HL-60/S4 treated with retinoic acid at 250 ng/mL for 4 days and 3 days (cell line): ENCODE results near the gene CDH18.

Experiments
- in situ Hi-C: fragments of 300-500 bp; cut with MboI; formaldehyde crosslinking; loops from 2 replicates; pipeline ENCODE4 v1.7.0; 2022; ENCODE audit warnings: low sequenced_read_pairs

The CDH18 gene

GRCh38 chr5:19488786-19489185 lies 499.2 kb downstream of the CDH18 start:
- in situ Hi-C loops = no loop called here

- in situ Hi-C loops = no loop called here
Measured at GRCh38 chr5:19487480-19487879, 500.5 kb downstream of the CDH18 start.

GRCh38 chr5:19479562-19479961 lies 508.4 kb downstream of the CDH18 start:
- in situ Hi-C loops = no loop called here

- in situ Hi-C loops = no loop called here
Measured at GRCh38 chr5:19462019-19462418, 526.0 kb downstream of the CDH18 start.

GRCh38 chr5:19424506-19424905 lies 563.5 kb downstream of the CDH18 start:
- in situ Hi-C loops = no loop called here
